NCI-H187 treated with DMSO at 0.1 percent for 48 hours (cell line): ENCODE results near the gene ACSL4.
"Not testable (repeated sequence)": the region's sequence is repeated elsewhere in the genome, so short reads cannot be mapped to it uniquely, and the experiment has no call there.

Source experiments
- DNase-seq: peaks from one replicate; lab custom pipeline; 2025; lab: John Stamatoyannopoulos, UW

ACSL4 gene

GRCh38 chrX:109728173-109728535 lies 4.9 kb downstream of the ACSL4 start:
- DNase-seq: no peak

- DNase-seq: not testable (repeated sequence)
Observed at GRCh38 chrX:109724971-109725370, 8.1 kb downstream of the ACSL4 start.

GRCh38 chrX:109720947-109721346 lies 12.1 kb downstream of the ACSL4 start:
- DNase-seq: no peak

- DNase-seq: no peak
Observed at GRCh38 chrX:109719264-109719663, 13.8 kb downstream of the ACSL4 start.

- DNase-seq: no peak
Observed at GRCh38 chrX:109716431-109717028, 16.5 kb downstream of the ACSL4 start.

GRCh38 chrX:109714340-109714958 lies 18.6 kb downstream of the ACSL4 start:
- no peak for DNase-seq

- no peak for DNase-seq
Observed at GRCh38 chrX:109710181-109710580, 22.9 kb downstream of the ACSL4 start.

- DNase-seq: no peak
Observed at GRCh38 chrX:109709129-109709631, 23.9 kb downstream of the ACSL4 start.

GRCh38 chrX:109707720-109708119 lies 25.3 kb downstream of the ACSL4 start:
- DNase-seq: no peak

GRCh38 chrX:109707319-109707718 lies 25.7 kb downstream of the ACSL4 start:
- no peak for DNase-seq

- DNase-seq: no peak
Observed at GRCh38 chrX:109704563-109704962, 28.5 kb downstream of the ACSL4 start.

- DNase-seq: no peak
Observed at GRCh38 chrX:109697855-109698254, 35.2 kb downstream of the ACSL4 start.

- no peak for DNase-seq
Observed at GRCh38 chrX:109696146-109696740, 36.8 kb downstream of the ACSL4 start.

GRCh38 chrX:109695637-109696036 lies 37.4 kb downstream of the ACSL4 start:
- no peak for DNase-seq

- DNase-seq: no peak
Observed at GRCh38 chrX:109691752-109692151, 41.3 kb downstream of the ACSL4 start.

- DNase-seq: no peak
Observed at GRCh38 chrX:109691277-109691676, 41.8 kb downstream of the ACSL4 start.

GRCh38 chrX:109687903-109688302 lies 45.2 kb downstream of the ACSL4 start:
- no peak for DNase-seq

GRCh38 chrX:109685656-109686078 lies 47.4 kb downstream of the ACSL4 start:
- no peak for DNase-seq

- no peak for DNase-seq
Observed at GRCh38 chrX:109684136-109684535, 48.9 kb downstream of the ACSL4 start.

- DNase-seq: no peak
Observed at GRCh38 chrX:109681475-109682081, 51.5 kb downstream of the ACSL4 start.

- no peak for DNase-seq
Observed at GRCh38 chrX:109679820-109680219, 53.2 kb downstream of the ACSL4 start.

- DNase-seq: no peak
Observed at GRCh38 chrX:109672239-109672638, 60.8 kb downstream of the ACSL4 start.

- DNase-seq: not testable (repeated sequence)
Observed at GRCh38 chrX:109671170-109671569, 61.9 kb downstream of the ACSL4 start.
